Measurements from ENCODE around the gene ID2. TPM values are rescaled to one million over a fixed set of nuclear protein-coding genes. Genes with fewer than 3 reads are reported as not detected.

Gene ID2
- total RNA-seq, 1 donor from 2014 or later, result 310 TPM

DNA sequence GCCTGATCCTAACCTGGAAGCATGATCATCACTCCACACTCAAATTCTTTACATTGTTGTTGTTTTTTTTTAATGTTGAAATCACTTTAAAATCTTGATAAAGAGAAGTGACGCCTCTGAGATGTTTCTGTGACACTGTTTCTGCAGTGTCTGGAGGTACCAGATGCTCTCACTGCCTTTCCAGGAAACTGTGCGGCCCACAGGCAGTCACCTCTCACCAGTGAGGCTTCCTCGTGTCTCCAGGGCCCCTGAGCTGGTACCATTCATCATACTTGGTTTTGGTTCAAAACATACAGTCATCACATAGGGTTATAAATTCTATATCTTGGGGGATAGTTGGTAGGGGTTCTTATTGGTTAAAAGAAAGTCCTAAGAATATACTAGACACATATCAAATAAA lies 10.1 kb upstream of the ID2 start:
- Mint-ChIP-seq H3K9me3 (peaks cover 8% of the 10 kb centered on the region), H3K36me3 (peaks cover 15% of the 10 kb centered on the region), H3K4me1 (ENCODE audit: unreplicated experiment) (peaks cover 6% of the 10 kb centered on the region), H3K27me3 (peaks cover 3% of the 10 kb centered on the region), H3K27ac (peak overlapping the region; percentile 34), H3K4me3 (no peak overlapping the region)
- TF ChIP-seq, protein P1, sequence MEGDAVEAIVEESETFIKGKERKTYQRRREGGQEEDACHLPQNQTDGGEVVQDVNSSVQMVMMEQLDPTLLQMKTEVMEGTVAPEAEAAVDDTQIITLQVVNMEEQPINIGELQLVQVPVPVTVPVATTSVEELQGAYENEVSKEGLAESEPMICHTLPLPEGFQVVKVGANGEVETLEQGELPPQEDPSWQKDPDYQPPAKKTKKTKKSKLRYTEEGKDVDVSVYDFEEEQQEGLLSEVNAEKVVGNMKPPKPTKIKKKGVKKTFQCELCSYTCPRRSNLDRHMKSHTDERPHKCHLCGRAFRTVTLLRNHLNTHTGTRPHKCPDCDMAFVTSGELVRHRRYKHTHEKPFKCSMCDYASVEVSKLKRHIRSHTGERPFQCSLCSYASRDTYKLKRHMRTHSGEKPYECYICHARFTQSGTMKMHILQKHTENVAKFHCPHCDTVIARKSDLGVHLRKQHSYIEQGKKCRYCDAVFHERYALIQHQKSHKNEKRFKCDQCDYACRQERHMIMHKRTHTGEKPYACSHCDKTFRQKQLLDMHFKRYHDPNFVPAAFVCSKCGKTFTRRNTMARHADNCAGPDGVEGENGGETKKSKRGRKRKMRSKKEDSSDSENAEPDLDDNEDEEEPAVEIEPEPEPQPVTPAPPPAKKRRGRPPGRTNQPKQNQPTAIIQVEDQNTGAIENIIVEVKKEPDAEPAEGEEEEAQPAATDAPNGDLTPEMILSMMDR (conservative IDR thresholded peaks at IDR 0.05), result no peak
- no peak for DNase-seq (ENCODE audit: extremely low spot score, unreplicated experiment)

DNA sequence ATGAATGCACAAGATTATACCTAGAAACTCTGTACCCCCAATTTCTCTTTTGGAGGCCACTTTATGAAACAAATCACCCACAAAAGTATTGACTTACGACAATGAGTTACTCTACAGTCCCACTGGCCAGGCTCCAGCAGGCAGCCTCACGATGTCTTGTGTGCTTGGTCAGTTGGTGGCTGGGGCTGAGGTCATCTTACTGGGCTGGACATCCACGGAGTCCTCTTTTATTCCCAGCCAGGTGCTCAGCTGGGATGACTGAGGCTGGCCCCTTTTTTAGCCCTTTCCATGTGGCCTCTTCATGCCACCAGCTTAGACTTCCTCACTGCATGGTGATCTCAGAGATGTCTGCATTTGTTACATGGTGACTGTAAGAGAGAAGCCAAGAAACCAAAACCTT lies 8.9 kb upstream of the ID2 start:
- no peak for DNase-seq (ENCODE audit: extremely low spot score, unreplicated experiment)
- H3K4me3 Mint-ChIP-seq, result no peak overlapping the region
- peaks cover 16% of the 10 kb centered on the region for H3K4me1 Mint-ChIP-seq (ENCODE audit: unreplicated experiment)
- H3K27me3 Mint-ChIP-seq, result peaks cover 3% of the 10 kb centered on the region
- peaks cover 15% of the 10 kb centered on the region for H3K36me3 Mint-ChIP-seq
- TF ChIP-seq, protein P1 (conservative IDR thresholded peaks at IDR 0.05), result no peak
- peaks cover 8% of the 10 kb centered on the region for H3K9me3 Mint-ChIP-seq
- H3K27ac Mint-ChIP-seq, result no peak overlapping the region

DNA sequence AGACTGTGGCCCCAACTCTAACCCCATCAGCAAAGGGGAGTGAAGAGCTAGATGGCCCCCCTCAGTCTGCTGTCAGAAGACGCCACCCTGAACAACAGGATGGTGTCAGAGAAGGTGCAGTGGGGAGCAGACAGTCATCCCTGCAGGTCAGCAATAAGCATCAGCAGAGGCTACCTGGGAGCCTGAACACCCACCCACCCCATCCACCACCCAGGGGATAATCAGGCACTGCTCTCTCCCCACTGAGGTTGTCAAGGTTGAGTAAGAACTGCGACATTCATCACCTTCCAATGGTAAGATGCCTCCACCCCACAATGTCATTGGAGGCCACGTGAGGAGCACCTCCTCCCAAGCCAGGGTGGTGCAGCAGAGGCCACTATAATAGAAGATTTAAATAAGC lies 8.5 kb upstream of the ID2 start:
- TF ChIP-seq, protein P1 (conservative IDR thresholded peaks at IDR 0.05), result no peak
- Mint-ChIP-seq H3K27ac (no peak overlapping the region), H3K4me3 (no peak overlapping the region)

DNA sequence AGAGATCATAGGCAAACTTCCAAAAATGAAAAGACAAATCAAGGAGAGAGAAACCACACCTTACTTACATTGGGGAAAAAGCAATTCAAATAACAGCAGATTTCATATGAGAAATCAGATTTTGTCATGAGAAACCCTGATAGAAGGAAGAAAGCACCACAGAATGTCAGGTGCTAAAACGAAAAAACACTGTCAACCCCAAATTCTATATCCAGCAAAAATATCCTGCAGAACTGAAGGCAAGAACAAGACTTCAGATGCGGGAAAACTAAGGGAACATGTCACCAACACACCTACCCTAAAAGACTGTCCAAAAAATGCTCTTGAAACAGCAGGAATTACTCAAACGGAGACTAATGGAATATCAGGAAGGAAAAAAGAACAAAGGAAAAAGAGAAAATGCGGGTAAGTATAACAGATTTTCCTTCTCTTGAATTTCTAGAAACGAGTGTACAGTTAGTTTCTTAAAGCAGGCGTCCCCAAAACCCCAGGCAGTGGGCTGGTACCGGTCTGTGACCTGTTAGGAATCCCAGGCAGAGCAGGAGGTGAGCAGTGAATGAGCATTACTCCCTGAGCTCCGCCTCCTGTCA lies 7.3 kb upstream of the ID2 start:
- TF ChIP-seq, protein P1 (conservative IDR thresholded peaks at IDR 0.05), result no peak
- H3K36me3 Mint-ChIP-seq, result peaks cover 15% of the 10 kb centered on the region
- H3K4me1 Mint-ChIP-seq (ENCODE audit: unreplicated experiment), result peaks cover 19% of the 10 kb centered on the region
- H3K27me3 Mint-ChIP-seq, result peaks cover 3% of the 10 kb centered on the region
- H3K4me3 Mint-ChIP-seq, result peak overlapping the region; percentile 37
- DNase-seq (ENCODE audit: extremely low spot score, unreplicated experiment), result no peak
- peak overlapping the region; percentile 26 for H3K27ac Mint-ChIP-seq
- peaks cover 8% of the 10 kb centered on the region for H3K9me3 Mint-ChIP-seq

More for the DNA sequence above, 8.5 kb upstream of the ID2 start:
- DNase-seq (ENCODE audit: extremely low spot score, unreplicated experiment), result no peak
- Mint-ChIP-seq H3K27me3 (peaks cover 3% of the 10 kb centered on the region), H3K36me3 (peaks cover 15% of the 10 kb centered on the region), H3K4me1 (ENCODE audit: unreplicated experiment) (peaks cover 18% of the 10 kb centered on the region), H3K9me3 (peaks cover 8% of the 10 kb centered on the region)

DNA sequence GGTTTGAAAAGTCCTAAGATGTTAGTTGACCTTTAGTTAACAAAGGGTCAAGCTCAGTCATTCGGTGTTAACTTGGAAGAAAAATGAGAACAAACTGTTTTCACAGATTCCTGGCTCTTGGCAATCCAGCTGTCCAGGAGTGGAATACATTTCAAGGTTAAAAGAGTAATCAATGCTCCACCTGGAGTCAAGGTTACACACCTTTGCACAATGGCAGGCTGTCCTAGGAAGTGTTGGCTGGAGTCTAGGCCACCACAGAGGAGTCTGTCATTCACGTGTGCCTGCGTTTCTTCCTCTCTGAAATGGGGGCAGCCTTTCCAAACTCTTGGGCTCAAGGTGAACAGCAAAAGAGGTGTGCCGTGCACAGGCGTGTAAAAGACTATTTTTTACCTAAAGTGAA lies 6.3 kb upstream of the ID2 start:
- DNase-seq (ENCODE audit: extremely low spot score, unreplicated experiment), result no peak
- TF ChIP-seq, protein P1 (conservative IDR thresholded peaks at IDR 0.05), result no peak
- H3K27me3 Mint-ChIP-seq, result peaks cover 3% of the 10 kb centered on the region
- peak overlapping the region; percentile 98 for H3K27ac Mint-ChIP-seq
- H3K9me3 Mint-ChIP-seq, result peaks cover 8% of the 10 kb centered on the region
- H3K4me3 Mint-ChIP-seq, result peak overlapping the region; percentile 91
- peaks cover 15% of the 10 kb centered on the region for H3K36me3 Mint-ChIP-seq
- H3K4me1 Mint-ChIP-seq (ENCODE audit: unreplicated experiment), result peaks cover 26% of the 10 kb centered on the region

Measured in type B pancreatic cell (in vitro differentiated cells).